Mesendoderm (in vitro differentiated cells): ENCODE data around the gene SLFN13. TPM values are rescaled to one million over a fixed set of nuclear protein-coding genes. Genes with fewer than 3 reads are reported as not detected.

Experiments used
- DNase-seq: peaks from one replicate; pipeline ENCODE4 v3.0.0; 2013
- H2AK5ac ChIP-seq: 2 replicates; pipeline ENCODE4 v1.6.1; 2013; ENCODE audit warnings: low read length, inconsistent platforms
- H2BK120ac ChIP-seq: 2 replicates; pipeline ENCODE4 v1.6.1; 2013; ENCODE audit warnings: low read depth, mild to moderate bottlenecking, low read length, moderate library complexity, mixed read lengths
- H2BK15ac ChIP-seq: replicated peaks from 2 replicates; pipeline ENCODE4 v1.6.1; 2013; ENCODE audit warnings: low read depth, mild to moderate bottlenecking, moderate library complexity
- H2BK5ac ChIP-seq: 2 replicates; pipeline ENCODE4 v1.6.1; 2013; ENCODE audit warnings: low read length, inconsistent platforms
- H3K18ac ChIP-seq: 2 replicates; pipeline ENCODE4 v1.6.1; 2013; ENCODE audit warnings: mild to moderate bottlenecking, low read length, mixed read lengths
- H3K23ac ChIP-seq: one replicate; pipeline ENCODE4 v1.6.1; 2013; ENCODE audit warnings: low read length
- H3K27ac ChIP-seq: 2 replicates; pipeline ENCODE4 v1.5.1; 2013; ENCODE audit warnings: low read depth, mild to moderate bottlenecking, inconsistent platforms, low read length, moderate library complexity
- H3K27me3 ChIP-seq: 2 replicates; pipeline ENCODE4 v1.6.1; 2013; ENCODE audit warnings: low read length, control low read depth, mild to moderate bottlenecking, inconsistent platforms; ENCODE audit not compliant: insufficient read depth, poor library complexity
- H3K36me3 ChIP-seq: 2 replicates; pipeline ENCODE4 v1.6.1; 2013; ENCODE audit warnings: low read length, inconsistent platforms; ENCODE audit not compliant: control insufficient read depth, insufficient read depth
- H3K4ac ChIP-seq: one replicate; pipeline ENCODE4 v1.6.1; 2013; ENCODE audit warnings: low read depth, mild to moderate bottlenecking, low read length, moderate library complexity
- H3K4me1 ChIP-seq: 2 replicates; pipeline ENCODE4 v1.6.1; 2013; ENCODE audit warnings: low read depth, low read length, inconsistent platforms; ENCODE audit not compliant: control insufficient read depth
- H3K4me2 ChIP-seq: 2 replicates; pipeline ENCODE4 v1.6.1; 2013; ENCODE audit warnings: low read length
- H3K4me3 ChIP-seq: 2 replicates; pipeline ENCODE4 v1.5.1; 2013; ENCODE audit warnings: mild to moderate bottlenecking, low read length
- H3K56ac ChIP-seq: one replicate; pipeline ENCODE4 v1.6.1; 2013; ENCODE audit warnings: low read length
- H3K79me1 ChIP-seq: 2 replicates; pipeline ENCODE4 v1.6.1; 2013; ENCODE audit warnings: low read length, inconsistent platforms
- H3K79me2 ChIP-seq: 2 replicates; pipeline ENCODE4 v1.6.1; 2013; ENCODE audit warnings: mild to moderate bottlenecking, low read length; ENCODE audit not compliant: control insufficient read depth, insufficient read depth
- H3K9ac ChIP-seq: 2 replicates; pipeline ENCODE4 v1.6.1; 2013; ENCODE audit warnings: low read length, inconsistent platforms
- H4K5ac ChIP-seq: one replicate; pipeline ENCODE4 v1.6.1; 2013; ENCODE audit warnings: low read length
- H4K8ac ChIP-seq: one replicate; pipeline ENCODE4 v1.6.1; 2013; ENCODE audit warnings: low read depth, mild to moderate bottlenecking, control low read depth, low read length, moderate library complexity
- small RNA-seq: library from polyadenylated mRNA; stranded (forward); fragments of <200 nt; extraction: miRNeasy Mini kit (QIAGEN cat#:217004); gene quantifications from one replicate; pipeline ENCODE3, GENCODE V24; 2013; ENCODE audit not compliant: insufficient read depth

Gene SLFN13

DNA sequence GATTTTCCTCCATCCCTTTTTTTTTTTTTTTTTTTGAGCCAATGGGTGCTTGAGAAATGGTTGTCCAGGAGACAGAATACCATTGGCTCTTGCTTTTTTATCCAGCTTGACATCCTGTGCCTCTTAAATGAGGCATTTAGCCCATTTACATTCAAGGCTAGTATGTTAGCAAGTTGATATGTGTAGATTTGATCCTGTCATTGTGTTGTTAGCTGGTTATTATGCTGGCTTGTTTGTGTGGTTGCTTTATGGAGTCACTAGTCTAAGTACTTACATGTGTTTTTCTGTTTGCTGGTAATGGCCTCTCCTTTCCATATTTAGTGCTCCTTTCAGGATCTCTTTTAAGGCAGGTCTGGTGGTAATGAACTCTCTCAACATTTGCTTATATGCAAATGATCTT is 61.1 kb downstream of the SLFN13 start:
- H3K27me3 ChIP-seq: no peaks in the 10 kb centered on the region
- H3K4me1 ChIP-seq: no peaks in the 10 kb centered on the region
- no peak for DNase-seq

More for the DNA sequence above, 61.1 kb downstream of the SLFN13 start:
- Histone ChIP-seq H3K9ac (no peak overlapping the region), H3K4ac (no peak overlapping the region), H3K18ac (no peak overlapping the region), H2BK15ac (no peak overlapping the region), H2BK120ac (no peak overlapping the region), H3K79me2 (no peaks in the 10 kb centered on the region), H2AK5ac (no peak overlapping the region), H3K4me3 (no peak overlapping the region), H4K5ac (no peak overlapping the region), H3K79me1 (no peaks in the 10 kb centered on the region), H3K36me3 (no peaks in the 10 kb centered on the region), H3K23ac (no peak overlapping the region), H3K56ac (no peak overlapping the region), H3K4me2 (no peak overlapping the region), H4K8ac (no peak overlapping the region), H3K27ac (no peak overlapping the region), H2BK5ac (no peak overlapping the region)

Small RNA genes lying within 50 kb of the gene (small RNA-seq; reads per million reads assigned to genes)
- not detected for gene AC060766.5
